ENCODE measurements around the gene SUSD2. TPM values are rescaled to one million over a fixed set of nuclear protein-coding genes. Genes with fewer than 3 reads are reported as not detected.
A peak's percentile ranks its signal among the peaks of the same experiment; 100 is the strongest.
"Not testable (repeated sequence)": the region's sequence is repeated elsewhere in the genome, so short reads cannot be mapped to it uniquely, and the experiment has no call there.

Gene SUSD2
- total and polyA plus RNA-seq, 9 of the 15 experiments (the other 6 are each of a cell fraction or from before 2014, with no cell fraction given): 0.01 to 0.16 (median 0.04) TPM; not detected in 4

DNA sequence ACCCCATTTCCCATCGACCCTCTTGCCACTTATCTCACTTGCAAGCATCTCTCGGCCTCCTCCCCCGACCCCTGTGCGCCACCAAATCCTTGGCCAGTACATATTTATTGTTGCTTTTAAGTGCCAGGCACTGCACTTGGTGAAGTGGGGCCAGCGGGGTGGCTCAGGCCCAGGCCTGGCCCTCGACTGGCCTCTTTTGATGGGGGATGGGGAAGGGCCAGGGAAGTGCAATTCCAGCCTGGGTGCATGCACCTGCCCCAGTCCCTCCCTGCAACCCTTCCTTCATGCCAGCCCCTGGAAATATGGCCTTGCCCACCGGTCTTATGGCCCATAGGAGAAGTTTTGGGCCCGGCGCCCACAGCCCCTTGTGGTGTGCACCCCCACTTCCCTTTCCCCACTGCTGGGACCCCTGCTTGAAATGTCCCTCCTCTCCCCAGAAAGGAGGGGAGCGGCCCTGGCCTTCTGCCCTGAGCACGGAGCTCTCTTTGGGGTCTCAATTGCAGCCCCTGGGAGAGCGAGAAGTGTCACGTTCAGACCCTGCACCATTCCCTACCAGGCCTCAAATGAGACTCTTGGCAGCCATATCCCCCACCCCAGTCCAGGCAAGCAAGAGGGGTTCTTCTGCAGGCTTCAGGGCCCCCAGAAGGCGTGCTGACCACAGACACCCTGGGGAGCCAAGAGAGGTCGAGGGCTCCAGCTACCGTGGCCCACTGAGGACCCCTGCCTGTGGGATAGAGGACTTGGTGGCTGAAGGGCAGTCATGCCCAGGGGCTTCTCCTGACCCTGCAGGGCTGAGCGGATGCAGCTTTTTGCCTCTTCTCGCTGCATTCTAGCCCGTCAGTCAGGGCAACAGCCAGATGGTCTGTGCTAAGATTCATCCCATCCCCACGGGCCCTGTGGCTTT lies 961 bp downstream of the SUSD2 start:
- H3K9ac ChIP-seq (ENCODE audit: insufficient read depth in 1 of 2, low read depth in 2 of 2, low read length in 2 of 2): no peak overlapping the region
- peaks cover 2 to 21% of the 10 kb centered on the region in 2 experiments; a peak in 2 of 5 replicates for H3K27me3 ChIP-seq (ENCODE audit: control insufficient read depth in 2 of 2, insufficient read depth in 2 of 2, low read length in 2 of 2)
- ATAC-seq (peak; percentile 40), FAIRE-seq (no peak), DNase-seq (ENCODE audit: extremely low read depth in 1 of 4, low spot score in 3 of 4) (no peak)
- 0 out of 2 replicates have a peak, but pooled peaks cover 6% of the 10 kb centered on the region for H4K20me1 ChIP-seq (replicated peaks; ENCODE audit: control insufficient read depth, insufficient read depth, low read length)
- peaks cover 0 to 42% of the 10 kb centered on the region in 2 experiments; a peak in 2 of 5 replicates for H3K4me1 ChIP-seq (replicated peaks in 1 of 2; ENCODE audit: control insufficient read depth in 2 of 2, insufficient read depth in 2 of 2, low read length in 2 of 2)
- H3K36me3 ChIP-seq (ENCODE audit: control insufficient read depth, insufficient read depth, low read length): peaks cover 7% of the 10 kb centered on the region; the same call in 1 of the 3 replicates
- no peak overlapping the region for H2AFZ ChIP-seq (ENCODE audit: low read depth, low read length)
- TF ChIP-seq, protein P1, sequence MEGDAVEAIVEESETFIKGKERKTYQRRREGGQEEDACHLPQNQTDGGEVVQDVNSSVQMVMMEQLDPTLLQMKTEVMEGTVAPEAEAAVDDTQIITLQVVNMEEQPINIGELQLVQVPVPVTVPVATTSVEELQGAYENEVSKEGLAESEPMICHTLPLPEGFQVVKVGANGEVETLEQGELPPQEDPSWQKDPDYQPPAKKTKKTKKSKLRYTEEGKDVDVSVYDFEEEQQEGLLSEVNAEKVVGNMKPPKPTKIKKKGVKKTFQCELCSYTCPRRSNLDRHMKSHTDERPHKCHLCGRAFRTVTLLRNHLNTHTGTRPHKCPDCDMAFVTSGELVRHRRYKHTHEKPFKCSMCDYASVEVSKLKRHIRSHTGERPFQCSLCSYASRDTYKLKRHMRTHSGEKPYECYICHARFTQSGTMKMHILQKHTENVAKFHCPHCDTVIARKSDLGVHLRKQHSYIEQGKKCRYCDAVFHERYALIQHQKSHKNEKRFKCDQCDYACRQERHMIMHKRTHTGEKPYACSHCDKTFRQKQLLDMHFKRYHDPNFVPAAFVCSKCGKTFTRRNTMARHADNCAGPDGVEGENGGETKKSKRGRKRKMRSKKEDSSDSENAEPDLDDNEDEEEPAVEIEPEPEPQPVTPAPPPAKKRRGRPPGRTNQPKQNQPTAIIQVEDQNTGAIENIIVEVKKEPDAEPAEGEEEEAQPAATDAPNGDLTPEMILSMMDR (IDR thresholded peaks at IDR 0.05 in 2 of 3, conservative IDR thresholded peaks at IDR 0.05 in 1 of 3; ENCODE audit: insufficient read depth in 2 of 3, low read depth in 1 of 3, low read length in 3 of 3): peak; percentile 9 to 40 (median 26); a peak in 3 of 6 replicates
- peak in 1 of 2 experiments; percentile 42; a peak in 2 of 4 replicates for TF ChIP-seq RAD21 (CRISPR knock-in tag; conservative IDR thresholded peaks at IDR 0.05 in 1 of 2, IDR thresholded peaks at IDR 0.05 in 1 of 2)
- no peak for TF ChIP-seq KLF13 (tag; IDR thresholded peaks at IDR 0.05; ENCODE audit: borderline replicate concordance, low read depth)
- TF ChIP-seq SMC3 (conservative IDR thresholded peaks at IDR 0.05; ENCODE audit: insufficient read depth, low read depth, low read length): 0 out of 2 replicates have a peak, but pooled peaks have one; percentile 4
- no TSS peak for BruUV-seq (replicated peaks)
- H3K9me1 ChIP-seq (ENCODE audit: control insufficient read depth, insufficient read depth, low read length): no peaks in the 10 kb centered on the region
- 28% methylated on average over 16 of the region's 20 CpGs for WGBS (ENCODE audit: insufficient coverage, low coverage, missing lambda C conversion rate)
- ChIA-PET CTCF (ENCODE audit: low intra/inter-chr PET ratio) (no interaction called here), POLR2A (no interaction called here)
- no peaks in the 10 kb centered on the region for H3K79me2 ChIP-seq (ENCODE audit: control insufficient read depth, insufficient read depth, low read length)
- no peak overlapping the region for H3K27ac ChIP-seq (ENCODE audit: extremely low read depth, low read depth, low read length)
- no peak overlapping the region for H3K4me2 ChIP-seq (ENCODE audit: insufficient read depth, low read length)
- in situ Hi-C loops (cut with MboI) (no loop called here), intact Hi-C loops (cut with micrococcal nuclease) (loop anchor here (10.0 kb wide), 2 partner anchors 227 to 343 kb away; no protein-coding TSS in a partner anchor)
- H3K9me3 ChIP-seq (replicated peaks; ENCODE audit: control insufficient read depth, insufficient read depth, low read depth, low read length): no peaks in the 10 kb centered on the region
- no peak overlapping the region for H3K4me3 ChIP-seq

DNA sequence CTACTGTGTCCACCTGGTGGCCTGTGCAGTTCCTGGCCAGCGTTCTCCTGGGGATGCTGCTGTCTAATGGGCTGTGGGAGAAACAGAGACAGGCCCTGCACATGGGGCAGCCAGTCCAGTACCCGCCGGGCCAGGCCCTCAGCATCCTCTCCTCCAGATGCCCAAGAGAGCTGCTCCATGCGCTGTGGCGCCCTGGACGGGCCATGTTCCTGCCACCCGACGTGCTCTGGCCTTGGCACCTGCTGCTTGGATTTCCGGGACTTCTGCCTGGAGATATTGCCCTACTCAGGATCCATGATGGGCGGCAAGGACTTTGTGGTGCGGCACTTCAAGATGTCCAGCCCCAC lies 1.6 kb downstream of the SUSD2 start:
- POLR2A ChIA-PET: interaction anchor here (0.6 kb wide), 1 partner anchor 58 kb away, joined by 3 read pairs; no protein-coding TSS in a partner anchor
- not testable (repeated sequence) for H3K36me3 ChIP-seq (ENCODE audit: control insufficient read depth, insufficient read depth, low read length)

More for the DNA sequence above, 1.6 kb downstream of the SUSD2 start:
- H3K79me2 ChIP-seq (ENCODE audit: control insufficient read depth, insufficient read depth, low read length); DNase-seq (ENCODE audit: extremely low read depth in 1 of 4, low spot score in 3 of 4); H3K9ac ChIP-seq (ENCODE audit: insufficient read depth in 1 of 2, low read depth in 2 of 2, low read length in 2 of 2); H3K27ac ChIP-seq (ENCODE audit: extremely low read depth, low read depth, low read length); H3K4me3 ChIP-seq; FAIRE-seq; BruUV-seq (replicated peaks); CTCF ChIA-PET (ENCODE audit: low intra/inter-chr PET ratio); in situ Hi-C loops (cut with MboI); H4K20me1 ChIP-seq (replicated peaks; ENCODE audit: control insufficient read depth, insufficient read depth, low read length); H3K9me3 ChIP-seq (replicated peaks; ENCODE audit: control insufficient read depth, insufficient read depth, low read depth, low read length); H2AFZ ChIP-seq (ENCODE audit: low read depth, low read length); H3K4me2 ChIP-seq (ENCODE audit: insufficient read depth, low read length); H3K9me1 ChIP-seq (ENCODE audit: control insufficient read depth, insufficient read depth, low read length): not testable (repeated sequence)
- Histone ChIP-seq H3K4me1 (replicated peaks in 1 of 2; ENCODE audit: control insufficient read depth in 2 of 2, insufficient read depth in 2 of 2, low read length in 2 of 2) (peaks cover 0 to 42% of the 10 kb centered on the region in 2 experiments; a peak in 2 of 5 replicates), H3K27me3 (ENCODE audit: control insufficient read depth in 2 of 2, insufficient read depth in 2 of 2, low read length in 2 of 2) (peaks cover 2 to 21% of the 10 kb centered on the region in 2 experiments; a peak in 2 of 5 replicates)
- ATAC-seq: peak; percentile 27
- 10% methylated on average over 8 of the region's 11 CpGs for WGBS (ENCODE audit: insufficient coverage, low coverage, missing lambda C conversion rate)
- intact Hi-C loops (cut with micrococcal nuclease): loop anchor here (10.0 kb wide), 2 partner anchors 228 to 342 kb away; no protein-coding TSS in a partner anchor
